ENCODE measurements around the gene RAPGEF2. TPM values are rescaled to one million over a fixed set of nuclear protein-coding genes. Genes with fewer than 3 reads are reported as not detected.

RAPGEF2 gene
- total RNA-seq (10 to 100 TPM; 10.9 to 27.5 (median 15.0) TPM), polyA plus RNA-seq (1 to 10 TPM; 4.3 to 8.2 TPM)

- ATAC-seq: peak; percentile 89 to 95 (median 92)
- Histone ChIP-seq H3K36me3 (no peaks in the 10 kb centered on the region), H3K9me3 (no peaks in the 10 kb centered on the region), H3K4me3 (peak within 1 kb of the TSS; percentile 74 to 98 (median 94)), H3K27me3 (no peaks in the 10 kb centered on the region), H3K27ac (peak within 1 kb of the TSS; percentile 96 to 99 (median 98)), H3K4me1 (peaks cover 11 to 26% (median 21%) of the 10 kb centered on the region in 3 donors)
- 0 to 1% methylated on average over 68 to 100 of the region's 100 CpGs for WGBS, 2 donors
- no peak for TF ChIP-seq CTCF (IDR thresholded peaks at IDR 0.05)
- no peak for FAIRE-seq
- intact Hi-C loops (cut with DNase I): no loop called here
- DNase-seq: peak; percentile 93 to 96 (median 94)
These were observed at the start of gene RAPGEF2 for GRCh38 chr4:159102622-159103383. Gene RAPGEF2, plus strand, starts transcription at chr4:159103079. Its CDS starts 1,084 bp downstream, at chr4:159104163.

- no peaks in the 10 kb centered on the region for H3K27me3 ChIP-seq
- H3K9me3 ChIP-seq: no peaks in the 10 kb centered on the region
- H3K4me3 ChIP-seq: no peak overlapping the region
- TF ChIP-seq CTCF (IDR thresholded peaks at IDR 0.05): no peak
- FAIRE-seq: no peak
- WGBS, 2 donors: 86 to 100% methylated on average over 2 of the region's 2 CpGs
- no peak overlapping the region for H3K27ac ChIP-seq
- DNase-seq: no peak
- intact Hi-C loops (cut with DNase I): no loop called here
- no peak for ATAC-seq
- H3K4me1 ChIP-seq: no peaks in the 10 kb centered on the region
- no peaks in the 10 kb centered on the region for H3K36me3 ChIP-seq
These were observed 47.0 kb upstream of the RAPGEF2 start for GRCh38 chr4:159055833-159056232.

GRCh38 chr4:159060161-159060560 lies 42.7 kb upstream of the RAPGEF2 start:
- no peak for FAIRE-seq
- Histone ChIP-seq H3K27ac (no peak overlapping the region), H3K4me3 (no peak overlapping the region), H3K4me1 (no peaks in the 10 kb centered on the region), H3K36me3 (no peaks in the 10 kb centered on the region), H3K27me3 (no peaks in the 10 kb centered on the region), H3K9me3 (no peaks in the 10 kb centered on the region)
- no peak for DNase-seq
- peak in 3 of 4 donors; percentile 20 to 65 (median 48) for ATAC-seq
- 68 to 71% methylated on average over 3 of the region's 3 CpGs for WGBS, 2 donors
- intact Hi-C loops (cut with DNase I): no loop called here
- no peak for TF ChIP-seq CTCF (IDR thresholded peaks at IDR 0.05)

GRCh38 chr4:159062381-159062780 lies 40.5 kb upstream of the RAPGEF2 start:
- no peak overlapping the region for H3K27ac ChIP-seq

More at GRCh38 chr4:159062381-159062780, 40.5 kb upstream of the RAPGEF2 start:
- H3K4me1 ChIP-seq: no peaks in the 10 kb centered on the region
- no peak overlapping the region for H3K4me3 ChIP-seq
- intact Hi-C loops (cut with DNase I): no loop called here
- no peak for ATAC-seq
- no peaks in the 10 kb centered on the region for H3K9me3 ChIP-seq
- no peak for DNase-seq
- WGBS, 2 donors: 67 to 100% methylated on average over 2 of the region's 2 CpGs
- no peaks in the 10 kb centered on the region for H3K36me3 ChIP-seq
- H3K27me3 ChIP-seq: no peaks in the 10 kb centered on the region
- TF ChIP-seq CTCF (IDR thresholded peaks at IDR 0.05): no peak
- FAIRE-seq: no peak
